ENCODE results near the gene CHODL.

The CHODL gene

DNA sequence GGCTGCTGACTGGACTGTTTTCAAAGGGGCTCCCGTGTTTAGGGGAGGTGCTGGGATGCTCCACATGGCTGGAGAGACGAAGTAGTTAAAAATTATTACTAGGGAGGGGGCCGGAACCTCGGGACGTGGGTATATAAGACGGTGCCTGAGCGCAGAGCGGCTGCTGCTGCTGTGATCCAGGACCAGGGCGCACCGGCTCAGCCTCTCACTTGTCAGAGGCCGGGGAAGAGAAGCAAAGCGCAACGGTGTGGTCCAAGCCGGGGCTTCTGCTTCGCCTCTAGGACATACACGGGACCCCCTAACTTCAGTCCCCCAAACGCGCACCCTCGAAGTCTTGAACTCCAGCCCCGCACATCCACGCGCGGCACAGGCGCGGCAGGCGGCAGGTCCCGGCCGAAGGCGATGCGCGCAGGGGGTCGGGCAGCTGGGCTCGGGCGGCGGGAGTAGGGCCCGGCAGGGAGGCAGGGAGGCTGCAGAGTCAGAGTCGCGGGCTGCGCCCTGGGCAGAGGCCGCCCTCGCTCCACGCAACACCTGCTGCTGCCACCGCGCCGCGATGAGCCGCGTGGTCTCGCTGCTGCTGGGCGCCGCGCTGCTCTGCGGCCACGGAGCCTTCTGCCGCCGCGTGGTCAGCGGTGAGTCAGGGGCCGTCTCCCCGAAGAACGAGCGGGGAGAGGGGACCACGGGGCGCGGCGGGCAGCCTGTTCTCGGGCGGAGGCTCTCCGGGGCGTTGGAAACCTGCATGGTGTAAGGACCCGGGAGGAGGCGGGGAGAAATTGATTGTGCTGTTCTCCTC lies at the start of gene CHODL:
TSS of gene CHODL (plus strand) at position 163 of the 793 bp plus-strand sequence. CDS start at position 554, 391 bp downstream.
- no peak for DNase-seq (ENCODE audit: low read depth, low spot score)

GRCh38 chr21:18204931-18205330 lies 39.7 kb upstream of the CHODL start:
- DNase-seq (ENCODE audit: low read depth, low spot score): no peak

DNA sequence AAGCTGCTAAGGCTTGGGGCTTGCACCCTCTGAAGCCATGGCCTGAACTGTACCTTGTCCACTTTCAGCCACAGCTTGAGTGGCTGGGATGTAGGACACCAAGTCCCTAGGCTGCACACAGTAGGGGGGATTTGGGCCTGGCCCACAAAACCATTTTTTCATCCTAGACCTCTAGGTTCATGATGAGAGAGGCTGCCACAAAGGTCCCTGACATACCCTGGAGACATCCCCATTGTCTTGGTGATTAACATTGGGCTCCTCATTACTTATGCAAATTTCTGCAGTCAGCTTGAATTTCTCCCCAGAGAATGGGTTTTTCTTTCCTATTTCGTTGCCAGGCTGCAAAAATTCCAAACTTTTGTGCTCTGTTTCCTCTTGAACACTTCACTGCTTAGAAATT lies 26.3 kb upstream of the CHODL start:
- no peak for DNase-seq (ENCODE audit: low read depth, low spot score)

- DNase-seq (ENCODE audit: low read depth, low spot score): no peak
Measured at GRCh38 chr21:18220498-18220897, 24.1 kb upstream of the CHODL start.

GRCh38 chr21:18222346-18222745 lies 22.3 kb upstream of the CHODL start:
- DNase-seq (ENCODE audit: low read depth, low spot score): no peak

DNA sequence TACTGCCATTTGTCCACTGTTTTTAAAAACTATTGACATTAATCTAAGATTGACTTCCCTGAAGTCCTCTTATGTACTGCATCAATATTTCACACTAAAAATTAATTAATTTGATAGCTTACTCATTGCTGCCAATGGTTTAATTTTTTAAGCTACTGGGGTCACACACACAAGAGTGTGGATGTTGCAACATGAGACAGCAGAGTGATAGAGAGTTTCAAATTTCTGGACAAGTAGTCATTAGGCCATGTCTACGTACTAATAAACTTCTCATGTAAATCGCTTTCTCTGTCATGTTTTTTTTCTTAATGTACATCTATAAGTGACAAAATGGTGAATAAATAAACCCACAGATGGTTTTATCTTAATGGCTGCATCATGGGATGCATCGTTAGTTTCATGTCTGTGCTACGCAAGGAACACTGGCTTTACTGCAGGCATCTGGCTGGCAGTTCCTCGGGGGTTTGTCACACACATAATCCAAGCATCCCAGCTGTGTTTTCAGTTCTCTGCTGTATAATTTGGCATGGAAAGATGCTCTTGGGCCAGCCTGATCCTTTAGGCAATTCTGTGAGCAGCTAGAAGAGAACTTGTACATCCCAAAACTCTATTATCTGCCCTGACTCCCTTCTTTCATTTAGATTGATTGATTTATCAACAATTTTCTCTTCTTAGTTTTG lies 16.4 kb upstream of the CHODL start:
- no peak for DNase-seq (ENCODE audit: low read depth, low spot score)

DNA sequence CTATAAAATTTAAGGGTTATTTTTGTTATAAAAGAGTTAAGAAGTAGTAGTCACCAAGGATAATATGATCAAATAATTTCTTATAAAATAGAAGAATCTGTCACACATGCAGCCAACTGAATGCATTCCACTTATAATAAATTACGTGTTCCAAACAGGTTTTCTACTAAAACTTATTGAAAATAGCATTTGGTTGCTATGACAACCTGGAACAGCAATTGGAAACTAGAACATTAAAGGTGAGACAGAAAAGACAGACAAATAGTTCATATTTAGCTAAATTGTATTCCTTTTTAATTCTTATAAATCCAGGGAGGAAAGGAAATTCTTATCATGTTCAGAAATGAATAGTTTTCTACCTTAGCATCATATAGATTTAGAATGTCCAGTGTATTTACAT lies 9.1 kb upstream of the CHODL start:
- DNase-seq (ENCODE audit: low read depth, low spot score): no peak

- no peak for DNase-seq (ENCODE audit: low read depth, low spot score)
Measured at GRCh38 chr21:18245464-18245967, 883 bp downstream of the CHODL start.

DNA sequence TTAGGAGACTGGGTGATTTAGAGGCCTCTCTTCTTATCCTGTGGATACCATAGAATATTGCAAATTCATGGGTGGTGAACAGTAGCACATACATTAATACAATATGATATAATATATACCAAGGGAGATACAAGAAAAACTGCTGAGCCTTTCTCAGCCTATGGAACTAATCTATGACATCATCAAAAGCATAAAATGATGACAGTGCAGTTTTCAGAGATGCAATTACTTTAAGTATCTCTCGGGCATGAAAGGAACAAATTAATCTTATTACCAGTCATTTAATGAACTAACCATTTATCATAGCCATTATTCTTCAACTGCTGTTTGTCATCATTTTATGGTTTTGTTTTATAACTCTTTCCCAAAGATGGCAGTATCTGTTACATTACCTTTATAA lies 3.5 kb downstream of the CHODL start:
- DNase-seq (ENCODE audit: low read depth, low spot score): no peak

DNA sequence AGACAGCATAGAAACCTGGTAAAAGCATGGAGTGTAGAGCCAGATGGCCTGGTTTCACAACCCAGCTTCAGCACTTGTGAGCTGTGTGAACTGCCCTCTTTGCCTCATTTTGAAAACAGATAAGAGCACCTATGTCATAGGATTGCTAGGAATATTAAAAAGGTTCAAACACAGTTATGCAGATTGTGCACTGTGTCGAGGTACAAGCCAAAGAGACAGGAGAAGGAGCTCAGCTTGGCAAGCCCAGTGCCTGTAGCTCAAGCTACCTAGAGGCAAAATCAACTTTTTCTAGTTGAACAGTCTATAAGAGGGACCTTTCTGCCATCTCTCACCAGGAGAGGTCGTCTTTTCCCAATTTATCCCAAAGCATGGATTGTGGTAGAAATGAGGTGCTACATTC lies 5.0 kb downstream of the CHODL start:
- DNase-seq (ENCODE audit: low read depth, low spot score): no peak

DNA sequence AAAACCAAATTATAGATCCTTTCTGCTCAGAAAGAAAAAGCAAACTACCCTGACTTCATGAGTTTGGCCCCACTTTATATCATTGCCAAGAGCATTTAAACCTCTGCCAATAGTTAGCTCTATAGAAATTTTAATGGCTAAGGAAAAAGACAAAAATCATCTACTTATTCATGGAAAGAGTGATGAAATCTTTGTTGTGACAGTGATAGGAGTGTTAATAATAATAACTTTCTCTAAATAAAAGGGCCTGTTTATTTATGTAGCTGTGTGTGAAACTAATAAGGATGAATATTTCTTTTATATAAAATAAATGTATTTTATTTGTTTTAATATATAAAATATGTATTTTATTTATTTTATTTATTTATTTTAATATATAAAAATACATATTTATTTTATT lies 6.4 kb downstream of the CHODL start:
- DNase-seq (ENCODE audit: low read depth, low spot score): no peak

GRCh38 chr21:18252256-18252655 lies 7.6 kb downstream of the CHODL start:
- DNase-seq (ENCODE audit: low read depth, low spot score): no peak

- no peak for DNase-seq (ENCODE audit: low read depth, low spot score)
Measured at GRCh38 chr21:18252680-18253079, 8.0 kb downstream of the CHODL start.

DNA sequence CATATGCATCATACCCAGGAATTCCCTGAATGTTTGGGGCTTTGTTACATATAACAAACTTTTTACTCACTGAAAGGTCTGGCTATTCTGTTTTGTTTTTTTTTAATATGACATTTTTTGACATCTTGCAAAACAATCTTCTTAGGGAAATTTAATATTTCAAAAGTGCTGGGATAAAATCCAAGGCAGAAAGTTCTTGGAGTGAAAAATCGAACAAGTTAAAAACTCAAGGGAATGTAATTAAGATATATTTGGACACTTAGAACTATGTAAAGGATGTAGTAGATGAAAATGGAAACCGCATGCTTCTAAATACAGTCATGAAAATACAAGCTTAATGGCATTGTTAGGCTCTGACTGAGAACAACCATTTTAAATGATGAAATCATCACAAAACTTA lies 8.6 kb downstream of the CHODL start:
- DNase-seq (ENCODE audit: low read depth, low spot score): no peak

DNA sequence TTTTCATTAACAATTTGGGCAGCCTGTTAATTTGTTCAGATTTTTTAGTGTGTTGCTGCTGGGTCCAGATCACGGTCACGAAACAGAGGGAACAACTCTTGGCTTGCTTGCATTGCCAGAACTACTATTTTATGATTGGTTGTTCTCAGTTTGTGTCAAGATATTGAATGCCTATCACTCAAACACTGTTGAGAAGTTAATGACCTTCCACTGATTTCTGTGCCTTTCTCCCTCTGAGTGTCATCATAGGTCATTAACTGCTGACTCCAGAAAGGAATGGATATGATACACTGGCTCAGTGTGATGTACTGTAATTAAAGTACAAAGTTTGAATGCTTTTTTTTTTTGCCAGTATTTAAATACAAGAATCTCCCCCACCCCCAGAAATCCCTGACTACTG lies 9.2 kb downstream of the CHODL start:
- no peak for DNase-seq (ENCODE audit: low read depth, low spot score)

- no peak for DNase-seq (ENCODE audit: low read depth, low spot score)
Measured at GRCh38 chr21:18265944-18266343, 21.3 kb downstream of the CHODL start.

- no peak for DNase-seq (ENCODE audit: low read depth, low spot score)
Measured at GRCh38 chr21:18267496-18267895, 22.9 kb downstream of the CHODL start.

GRCh38 chr21:18268906-18269305 lies 24.3 kb downstream of the CHODL start:
- DNase-seq (ENCODE audit: low read depth, low spot score): no peak

DNA sequence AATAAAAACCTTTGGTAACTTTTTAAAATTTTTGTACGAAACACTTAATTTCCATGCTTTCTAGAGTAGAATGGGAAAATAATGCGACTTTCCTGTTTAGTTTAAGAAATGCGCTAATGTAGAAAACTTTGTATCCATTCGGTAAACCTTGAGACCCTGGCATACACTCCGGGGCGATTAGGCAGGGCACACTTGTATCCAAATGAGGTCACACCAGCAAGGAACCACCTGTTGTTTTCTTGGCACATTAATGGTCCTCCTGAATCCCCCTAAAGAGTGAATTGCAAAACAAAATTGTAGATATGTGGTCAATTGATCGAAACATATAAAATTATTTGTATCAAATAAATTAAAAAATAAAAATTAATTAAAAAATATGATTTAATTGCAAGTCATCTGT lies 25.2 kb downstream of the CHODL start:
- no peak for DNase-seq (ENCODE audit: low read depth, low spot score)

DNA sequence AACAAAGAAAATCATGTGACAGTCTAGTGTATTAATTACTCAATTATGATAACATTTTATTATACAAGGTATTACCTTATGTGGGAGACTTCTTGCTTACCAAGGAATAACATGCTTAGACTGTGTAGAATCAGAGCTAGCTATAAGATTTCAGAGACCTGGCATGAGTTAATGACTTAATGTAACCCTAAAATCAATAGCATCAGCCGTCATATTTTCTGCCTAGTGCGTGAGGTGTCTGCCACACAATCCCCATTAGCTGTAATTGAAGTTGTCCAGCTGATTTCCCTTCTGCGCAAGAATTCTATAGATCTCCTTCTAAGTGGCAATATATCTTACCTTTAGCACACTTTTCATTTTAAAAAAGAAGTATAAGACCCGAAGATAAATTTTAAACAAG lies 28.8 kb downstream of the CHODL start:
- DNase-seq (ENCODE audit: low read depth, low spot score): no peak

DNA sequence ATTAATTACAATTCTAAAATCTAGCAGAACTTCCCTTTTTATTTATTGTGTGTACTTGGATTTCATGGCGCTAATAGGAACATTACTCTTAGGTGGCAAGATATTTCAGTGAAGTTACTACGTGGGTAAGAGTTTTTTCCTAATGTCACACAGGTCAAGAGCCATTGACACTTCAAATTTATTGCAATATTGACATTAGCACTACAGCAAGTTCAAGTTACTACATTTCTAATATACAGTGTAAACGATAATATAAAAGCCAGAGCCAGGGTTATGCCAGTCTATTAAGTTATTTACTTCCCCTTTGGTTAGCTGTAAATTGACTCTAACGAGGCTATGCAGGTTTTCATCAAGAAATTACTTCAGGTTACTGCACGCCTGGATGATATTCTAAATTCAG lies 29.7 kb downstream of the CHODL start:
- DNase-seq (ENCODE audit: low read depth, low spot score): no peak

- no peak for DNase-seq (ENCODE audit: low read depth, low spot score)
Measured at GRCh38 chr21:18275781-18276180, 31.1 kb downstream of the CHODL start.

DNA sequence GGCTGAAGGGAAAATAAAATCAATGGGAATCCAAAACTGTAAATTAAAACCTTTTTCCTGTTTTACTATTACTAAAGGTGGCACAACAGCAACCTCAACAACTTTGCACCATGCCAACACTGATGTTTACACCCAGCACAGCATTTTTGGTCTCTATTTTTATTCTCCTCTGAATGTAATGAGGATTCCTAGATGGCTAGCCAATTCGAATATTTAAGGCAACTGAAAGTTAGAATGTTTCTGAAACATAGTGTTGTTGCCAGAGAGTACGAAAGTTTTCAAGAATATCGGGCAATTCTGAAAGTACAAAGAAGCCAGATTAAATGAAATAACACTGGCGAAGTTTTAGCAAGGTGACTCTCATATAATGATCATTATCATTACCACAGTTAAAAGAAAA lies 40.7 kb downstream of the CHODL start:
- DNase-seq (ENCODE audit: low read depth, low spot score): no peak
